ENCODE measurements around the gene COL5A3. TPM values are rescaled to one million over a fixed set of nuclear protein-coding genes. Genes with fewer than 3 reads are reported as not detected.

Gene COL5A3
- total RNA-seq, 1 donor from 2014 or later = 68.7 TPM

GRCh38 chr19:9970481-9970880 lies 39.8 kb downstream of the COL5A3 start:
- H3K27me3 Mint-ChIP-seq (ENCODE audit: unreplicated experiment) = no peaks in the 10 kb centered on the region
- no peak for TF ChIP-seq CTCF (IDR thresholded peaks at IDR 0.05)

GRCh38 chr19:9969688-9969975 lies 40.7 kb downstream of the COL5A3 start:
- H3K9me3 Mint-ChIP-seq (ENCODE audit: unreplicated experiment) = no peaks in the 10 kb centered on the region
- peaks cover 5% of the 10 kb centered on the region for H3K4me1 Mint-ChIP-seq (ENCODE audit: unreplicated experiment)
- no peak for DNase-seq (ENCODE audit: extremely low spot score, unreplicated experiment)
- TF ChIP-seq CTCF (IDR thresholded peaks at IDR 0.05) = no peak
- peaks cover 32% of the 10 kb centered on the region for H3K36me3 Mint-ChIP-seq (ENCODE audit: unreplicated experiment)
- no peak overlapping the region for H3K4me3 Mint-ChIP-seq (ENCODE audit: unreplicated experiment)
- no peak overlapping the region for H3K27ac Mint-ChIP-seq (ENCODE audit: unreplicated experiment)
- no peaks in the 10 kb centered on the region for H3K27me3 Mint-ChIP-seq (ENCODE audit: unreplicated experiment)

More at GRCh38 chr19:9970481-9970880, 39.8 kb downstream of the COL5A3 start:
- Mint-ChIP-seq H3K27ac (ENCODE audit: unreplicated experiment) (no peak overlapping the region), H3K4me3 (ENCODE audit: unreplicated experiment) (no peak overlapping the region), H3K9me3 (ENCODE audit: unreplicated experiment) (no peaks in the 10 kb centered on the region), H3K36me3 (ENCODE audit: unreplicated experiment) (peaks cover 32% of the 10 kb centered on the region), H3K4me1 (ENCODE audit: unreplicated experiment) (peaks cover 5% of the 10 kb centered on the region)
- DNase-seq (ENCODE audit: extremely low spot score, unreplicated experiment) = no peak

- DNase-seq (ENCODE audit: extremely low spot score, unreplicated experiment) = no peak
- H3K27me3 Mint-ChIP-seq (ENCODE audit: unreplicated experiment) = no peaks in the 10 kb centered on the region
- H3K36me3 Mint-ChIP-seq (ENCODE audit: unreplicated experiment) = peaks cover 32% of the 10 kb centered on the region
- no peak overlapping the region for H3K4me3 Mint-ChIP-seq (ENCODE audit: unreplicated experiment)
- no peak overlapping the region for H3K27ac Mint-ChIP-seq (ENCODE audit: unreplicated experiment)
- no peak for TF ChIP-seq CTCF (IDR thresholded peaks at IDR 0.05)
- no peaks in the 10 kb centered on the region for H3K9me3 Mint-ChIP-seq (ENCODE audit: unreplicated experiment)
- H3K4me1 Mint-ChIP-seq (ENCODE audit: unreplicated experiment) = peaks cover 5% of the 10 kb centered on the region
These were observed 41.2 kb downstream of the COL5A3 start for GRCh38 chr19:9968820-9969687.

- Mint-ChIP-seq H3K27ac (ENCODE audit: unreplicated experiment) (no peak overlapping the region), H3K36me3 (ENCODE audit: unreplicated experiment) (peaks cover 33% of the 10 kb centered on the region), H3K4me3 (ENCODE audit: unreplicated experiment) (no peak overlapping the region), H3K9me3 (ENCODE audit: unreplicated experiment) (no peaks in the 10 kb centered on the region), H3K4me1 (ENCODE audit: unreplicated experiment) (peaks cover 5% of the 10 kb centered on the region), H3K27me3 (ENCODE audit: unreplicated experiment) (no peaks in the 10 kb centered on the region)
- no peak for DNase-seq (ENCODE audit: extremely low spot score, unreplicated experiment)
- no peak for TF ChIP-seq CTCF (IDR thresholded peaks at IDR 0.05)
These were observed 43.0 kb downstream of the COL5A3 start for GRCh38 chr19:9967326-9967725.

- DNase-seq (ENCODE audit: extremely low spot score, unreplicated experiment) = no peak
- no peaks in the 10 kb centered on the region for H3K27me3 Mint-ChIP-seq (ENCODE audit: unreplicated experiment)
- H3K9me3 Mint-ChIP-seq (ENCODE audit: unreplicated experiment) = no peaks in the 10 kb centered on the region
- no peak for TF ChIP-seq CTCF (IDR thresholded peaks at IDR 0.05)
- peaks cover 27% of the 10 kb centered on the region for H3K36me3 Mint-ChIP-seq (ENCODE audit: unreplicated experiment)
- no peak overlapping the region for H3K27ac Mint-ChIP-seq (ENCODE audit: unreplicated experiment)
- peaks cover 5% of the 10 kb centered on the region for H3K4me1 Mint-ChIP-seq (ENCODE audit: unreplicated experiment)
- H3K4me3 Mint-ChIP-seq (ENCODE audit: unreplicated experiment) = no peak overlapping the region
These were observed 43.9 kb downstream of the COL5A3 start for GRCh38 chr19:9966448-9966847.
